ENCODE results near the gene MYO18A. TPM values are rescaled to one million over a fixed set of nuclear protein-coding genes. Genes with fewer than 3 reads are reported as not detected.

MYO18A gene
- total RNA-seq, 2 donors from 2014 or later: 106 to 332 TPM

DNA sequence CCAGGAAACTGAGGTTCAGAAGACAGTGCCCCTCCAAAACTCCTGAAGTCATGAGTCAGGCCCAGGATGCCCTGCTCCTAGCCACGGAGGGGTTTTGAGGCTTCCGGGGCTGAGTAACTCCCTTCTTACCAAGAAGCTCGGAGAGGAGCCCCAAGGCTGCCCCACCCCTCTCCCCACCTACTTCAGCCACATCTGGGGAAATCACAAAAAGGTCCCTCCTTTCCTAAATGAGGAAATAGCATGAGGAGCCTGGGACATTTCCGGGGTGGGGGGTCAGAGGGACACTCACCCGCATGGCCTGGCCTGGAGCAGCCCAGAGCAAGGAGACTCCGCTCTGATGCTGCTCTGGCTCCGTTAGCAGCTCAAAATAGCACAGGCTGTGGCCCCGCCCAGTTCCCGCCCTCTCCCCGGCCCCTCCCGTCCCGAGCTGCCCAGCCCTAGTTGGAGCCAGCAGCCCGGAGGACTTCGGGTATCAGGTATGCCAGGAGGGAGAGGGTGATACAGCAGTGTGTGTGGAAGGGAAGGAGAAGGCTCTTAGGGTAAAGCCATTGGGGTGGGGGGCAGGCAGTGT lies 40.1 kb downstream of the MYO18A start:
- H3K27ac ChIP-seq: peak overlapping the region; percentile 81 to 85
- H3K9me3 ChIP-seq: no peaks in the 10 kb centered on the region
- H3K27me3 ChIP-seq (replicated peaks; ENCODE audit: insufficient read depth): no peaks in the 10 kb centered on the region
- peak overlapping the region; percentile 68 for H3K4me3 ChIP-seq
- no peak for TF ChIP-seq CTCF (IDR thresholded peaks at IDR 0.05)
- DNase-seq (ENCODE audit: low spot score): peak; percentile 57
- H3K4me1 ChIP-seq (ENCODE audit: control insufficient read depth in 1 of 2, low read depth in 2 of 2): peaks cover 17 to 49% of the 10 kb centered on the region in 2 donors
- H3K36me3 ChIP-seq: no peaks in the 10 kb centered on the region
- ATAC-seq (ENCODE audit: insufficient number of reproducible peaks, low FRiP score, low read depth): peak; percentile 46

- Histone ChIP-seq H3K4me3 (peak overlapping the region; percentile 68), H3K27me3 (replicated peaks; ENCODE audit: insufficient read depth) (no peaks in the 10 kb centered on the region), H3K4me1 (ENCODE audit: control insufficient read depth in 1 of 2, low read depth in 2 of 2) (peaks cover 17 to 49% of the 10 kb centered on the region in 2 donors), H3K36me3 (no peaks in the 10 kb centered on the region), H3K9me3 (no peaks in the 10 kb centered on the region), H3K27ac (peak overlapping the region; percentile 81 to 85)
- DNase-seq (ENCODE audit: low spot score) (no peak), ATAC-seq (ENCODE audit: insufficient number of reproducible peaks, low FRiP score, low read depth) (no peak)
- TF ChIP-seq CTCF (IDR thresholded peaks at IDR 0.05): no peak
Measured at GRCh38 chr17:29138971-29139691, 41.1 kb downstream of the MYO18A start.

- H3K4me3 ChIP-seq: peak overlapping the region; percentile 68
- TF ChIP-seq CTCF (IDR thresholded peaks at IDR 0.05): no peak
- no peak for DNase-seq (ENCODE audit: low spot score)
- no peaks in the 10 kb centered on the region for H3K27me3 ChIP-seq (replicated peaks; ENCODE audit: insufficient read depth)
- ATAC-seq (ENCODE audit: insufficient number of reproducible peaks, low FRiP score, low read depth): no peak
- H3K9me3 ChIP-seq: no peaks in the 10 kb centered on the region
- peak overlapping the region; percentile 81 to 85 for H3K27ac ChIP-seq
- peaks cover 21 to 56% of the 10 kb centered on the region in 2 donors for H3K4me1 ChIP-seq (ENCODE audit: control insufficient read depth in 1 of 2, low read depth in 2 of 2)
- H3K36me3 ChIP-seq: no peaks in the 10 kb centered on the region
Measured at GRCh38 chr17:29138184-29138955, 41.8 kb downstream of the MYO18A start.

DNA sequence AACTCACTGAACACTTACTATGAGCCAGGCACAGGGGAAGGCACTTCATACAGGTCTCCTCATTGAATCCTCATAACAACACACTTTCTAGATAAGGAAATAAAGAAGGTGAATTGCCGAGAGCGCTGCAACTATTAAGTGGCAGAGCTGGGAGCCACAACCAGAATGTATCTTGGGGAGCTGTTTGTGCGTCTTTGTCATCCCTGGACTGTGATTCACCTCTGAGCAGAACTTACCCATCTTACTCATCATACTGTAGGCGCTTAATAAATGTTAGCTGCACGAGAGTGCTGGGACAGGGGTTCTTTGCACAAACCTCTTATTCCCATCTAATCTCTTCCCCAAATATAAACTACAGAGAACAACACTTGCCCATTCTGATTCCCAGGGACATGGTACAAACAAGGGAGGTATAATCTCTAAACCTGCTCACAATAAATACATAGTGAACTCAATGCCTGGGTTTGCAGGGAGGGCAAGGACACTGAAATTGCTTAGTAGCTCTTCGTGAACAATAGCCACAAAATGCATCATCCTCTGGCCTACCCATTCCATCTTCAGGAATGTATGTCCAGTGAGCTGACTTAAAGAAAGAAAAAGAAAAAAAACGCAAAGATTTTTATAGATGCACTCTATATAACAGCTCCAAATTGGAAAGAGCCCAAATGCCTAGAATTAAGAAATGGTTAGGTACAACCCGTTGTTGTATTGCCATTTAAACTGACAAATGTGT lies 43.0 kb downstream of the MYO18A start:
- no peak for TF ChIP-seq CTCF (IDR thresholded peaks at IDR 0.05)
- H3K27ac ChIP-seq: no peak overlapping the region
- no peak overlapping the region for H3K4me3 ChIP-seq
- H3K9me3 ChIP-seq: no peaks in the 10 kb centered on the region
- ATAC-seq (ENCODE audit: insufficient number of reproducible peaks, low FRiP score, low read depth): no peak
- DNase-seq (ENCODE audit: low spot score): no peak
- no peaks in the 10 kb centered on the region for H3K27me3 ChIP-seq (replicated peaks; ENCODE audit: insufficient read depth)
- no peaks in the 10 kb centered on the region for H3K36me3 ChIP-seq
- peaks cover 29 to 64% of the 10 kb centered on the region in 2 donors for H3K4me1 ChIP-seq (ENCODE audit: control insufficient read depth in 1 of 2, low read depth in 2 of 2)

Data from thoracic aorta (tissue), 2 donors.